DMS53 (cell line): ENCODE results near the gene RGS5.

Experiments
- DNase-seq: peaks from one replicate; lab custom pipeline; 2025; lab: John Stamatoyannopoulos, UW

Gene RGS5

DNA sequence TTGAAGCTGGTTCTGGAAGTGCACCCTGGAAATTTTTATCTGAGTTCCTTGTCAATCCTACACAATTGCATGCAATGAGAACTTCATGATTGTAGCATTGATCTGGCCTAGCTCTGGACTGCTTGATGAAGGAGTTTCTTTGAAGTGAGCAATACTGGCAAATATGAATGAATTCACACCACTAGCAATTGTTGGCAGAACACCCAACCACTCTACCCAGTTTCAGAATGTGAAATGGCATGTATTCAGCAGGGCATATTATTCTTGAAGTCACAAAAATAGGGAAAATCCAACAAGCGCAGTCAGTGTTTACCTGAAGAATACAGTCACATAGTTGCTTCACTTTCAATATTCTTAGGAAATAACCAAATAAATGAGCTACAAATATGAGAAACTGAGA is 57.3 kb downstream of the RGS5 start:
- no peak for DNase-seq

DNA sequence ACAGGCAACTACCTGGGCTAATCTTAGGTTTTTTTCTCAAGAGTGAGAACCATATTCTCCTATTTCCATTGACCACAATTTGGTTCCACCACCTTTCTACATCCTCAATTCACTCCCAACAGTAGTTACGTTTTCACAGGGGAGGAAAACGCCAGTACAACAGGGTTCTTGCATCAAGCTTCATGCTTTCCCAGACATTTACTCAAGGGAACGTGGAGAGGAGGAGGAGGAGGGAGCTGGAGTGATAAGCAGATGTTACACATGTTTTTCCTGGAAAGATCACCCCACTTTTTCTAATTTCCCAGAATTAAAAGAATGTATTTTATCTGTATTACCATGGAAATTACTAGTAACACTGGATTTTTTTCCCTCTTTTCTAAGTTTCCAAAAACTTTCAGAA is 58.3 kb downstream of the RGS5 start:
- DNase-seq = no peak

GRCh38 chr1:163142152-163142551 is 60.6 kb downstream of the RGS5 start:
- peak; percentile 65 for DNase-seq

GRCh38 chr1:163141556-163141955 is 61.2 kb downstream of the RGS5 start:
- DNase-seq = no peak

GRCh38 chr1:163137556-163138265 is 65.0 kb downstream of the RGS5 start:
- no peak for DNase-seq

- DNase-seq = no peak
Observed at GRCh38 chr1:163131981-163132380, 70.7 kb downstream of the RGS5 start.

- DNase-seq = no peak
Observed at GRCh38 chr1:163130225-163130856, 72.4 kb downstream of the RGS5 start.

GRCh38 chr1:163128282-163128681 is 74.4 kb downstream of the RGS5 start:
- DNase-seq = no peak

- DNase-seq = no peak
Observed at GRCh38 chr1:163124812-163125211, 77.9 kb downstream of the RGS5 start.

GRCh38 chr1:163120372-163120771 is 82.3 kb downstream of the RGS5 start:
- DNase-seq = no peak

DNA sequence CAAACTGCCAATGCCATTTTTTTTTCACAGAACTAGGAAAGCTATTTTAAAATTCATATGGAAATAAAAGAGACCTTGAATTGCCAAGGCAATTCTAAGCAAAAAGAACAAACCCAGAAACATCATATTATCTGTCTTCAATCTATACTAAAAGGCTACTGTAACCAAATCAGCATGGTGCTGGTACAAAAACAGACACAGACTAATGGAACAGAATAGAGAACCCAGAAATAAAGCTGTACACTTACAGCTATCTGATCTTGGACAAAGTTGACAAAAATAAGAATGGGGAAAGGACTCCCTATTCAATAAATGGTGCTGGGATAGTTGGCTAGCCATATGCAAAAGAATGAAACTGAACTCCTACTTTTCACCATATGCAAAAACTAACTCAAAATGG is 83.0 kb downstream of the RGS5 start:
- no peak for DNase-seq

GRCh38 chr1:163115887-163116286 is 86.8 kb downstream of the RGS5 start:
- DNase-seq = no peak

- DNase-seq = no peak
Observed at GRCh38 chr1:163107655-163108054, 95.1 kb downstream of the RGS5 start.

GRCh38 chr1:163106364-163106987 is 96.2 kb downstream of the RGS5 start:
- no peak for DNase-seq

GRCh38 chr1:163104385-163105099 is 98.2 kb downstream of the RGS5 start:
- no peak for DNase-seq

- DNase-seq = no peak
Observed at GRCh38 chr1:163102590-163102989, 100.1 kb downstream of the RGS5 start.

GRCh38 chr1:163095213-163095612 is 107.5 kb downstream of the RGS5 start:
- DNase-seq = no peak

GRCh38 chr1:163094589-163094988 is 108.1 kb downstream of the RGS5 start:
- peak; percentile 16 for DNase-seq

GRCh38 chr1:163094182-163094581 is 108.5 kb downstream of the RGS5 start:
- DNase-seq = no peak

DNA sequence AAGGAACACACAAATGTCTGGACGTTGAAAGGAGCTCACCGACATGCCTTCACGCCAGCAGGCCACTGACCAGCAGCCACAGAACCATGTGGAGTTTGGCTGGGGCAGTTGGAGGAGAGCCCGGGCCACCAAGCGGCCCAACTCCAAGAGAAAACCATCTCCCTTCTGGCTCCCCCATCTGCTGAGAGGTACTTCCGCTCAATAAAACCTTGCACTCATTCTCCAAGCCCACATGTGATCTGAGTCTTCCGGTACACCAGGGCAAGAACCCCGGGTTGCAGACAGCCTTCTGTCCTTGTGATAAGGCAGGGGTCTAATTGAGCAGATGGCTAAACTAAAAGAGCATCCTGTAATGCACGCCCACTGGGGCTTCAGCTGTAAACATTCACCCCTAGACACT is 109.1 kb downstream of the RGS5 start:
- no peak for DNase-seq

- DNase-seq = no peak
Observed at GRCh38 chr1:163093169-163093568, 109.5 kb downstream of the RGS5 start.
